IPS-18a (cell line): ENCODE measurements around the gene NKIRAS1.
"Not testable (repeated sequence)": the region's sequence is repeated elsewhere in the genome, so short reads cannot be mapped to it uniquely, and the experiment has no call there.

ENCODE experiments used
- H3K27ac ChIP-seq: one replicate; pipeline ENCODE4 v1.5.1; 2013; ENCODE audit warnings: low read length
- H3K27me3 ChIP-seq: one replicate; pipeline ENCODE4 v1.6.1; 2013; ENCODE audit warnings: mild to moderate bottlenecking, low read length; ENCODE audit not compliant: control insufficient read depth, insufficient read depth
- H3K36me3 ChIP-seq: one replicate; pipeline ENCODE4 v1.6.1; 2013; ENCODE audit warnings: low read depth, low read length; ENCODE audit not compliant: control insufficient read depth
- H3K4me1 ChIP-seq: one replicate; pipeline ENCODE4 v1.6.1; 2013; ENCODE audit warnings: low read depth, low read length; ENCODE audit not compliant: control insufficient read depth
- H3K4me3 ChIP-seq: one replicate; pipeline ENCODE4 v1.5.1; 2013; ENCODE audit warnings: low read length
- H3K9ac ChIP-seq: one replicate; pipeline ENCODE4 v1.6.1; 2013; ENCODE audit warnings: mild to moderate bottlenecking, low read length, moderate library complexity
- H3K9me3 ChIP-seq: one replicate; pipeline ENCODE4 v1.6.1; 2013; ENCODE audit warnings: low read depth, low read length; ENCODE audit not compliant: control insufficient read depth

The NKIRAS1 gene

GRCh38 chr3:23865595-23866396, 51.0 kb downstream of the NKIRAS1 start:
- no peaks in the 10 kb centered on the region for H3K9me3 ChIP-seq
- no peaks in the 10 kb centered on the region for H3K36me3 ChIP-seq
- H3K27me3 ChIP-seq: no peaks in the 10 kb centered on the region
- H3K27ac ChIP-seq: no peak overlapping the region
- no peak overlapping the region for H3K9ac ChIP-seq
- H3K4me1 ChIP-seq: peaks cover 25% of the 10 kb centered on the region
- H3K4me3 ChIP-seq: no peak overlapping the region

GRCh38 chr3:23864931-23865330, 51.9 kb downstream of the NKIRAS1 start:
- H3K9ac ChIP-seq: no peak overlapping the region
- no peak overlapping the region for H3K4me3 ChIP-seq
- peaks cover 25% of the 10 kb centered on the region for H3K4me1 ChIP-seq
- H3K36me3 ChIP-seq: no peaks in the 10 kb centered on the region
- H3K9me3 ChIP-seq: no peaks in the 10 kb centered on the region
- H3K27me3 ChIP-seq: no peaks in the 10 kb centered on the region
- no peak overlapping the region for H3K27ac ChIP-seq

GRCh38 chr3:23863060-23863459, 53.7 kb downstream of the NKIRAS1 start:
- Histone ChIP-seq H3K4me3 (no peak overlapping the region), H3K27me3 (no peaks in the 10 kb centered on the region), H3K9ac (no peak overlapping the region), H3K4me1 (peaks cover 25% of the 10 kb centered on the region), H3K27ac (no peak overlapping the region), H3K36me3 (no peaks in the 10 kb centered on the region), H3K9me3 (no peaks in the 10 kb centered on the region)

GRCh38 chr3:23861689-23862088, 55.1 kb downstream of the NKIRAS1 start:
- peaks cover 24% of the 10 kb centered on the region for H3K4me1 ChIP-seq
- no peak overlapping the region for H3K4me3 ChIP-seq
- H3K27ac ChIP-seq: no peak overlapping the region
- H3K36me3 ChIP-seq: no peaks in the 10 kb centered on the region
- no peaks in the 10 kb centered on the region for H3K9me3 ChIP-seq
- H3K27me3 ChIP-seq: no peaks in the 10 kb centered on the region
- no peak overlapping the region for H3K9ac ChIP-seq

- no peak overlapping the region for H3K27ac ChIP-seq
- H3K27me3 ChIP-seq: no peaks in the 10 kb centered on the region
- no peak overlapping the region for H3K9ac ChIP-seq
- H3K4me1 ChIP-seq: peaks cover 8% of the 10 kb centered on the region
- no peaks in the 10 kb centered on the region for H3K36me3 ChIP-seq
- no peak overlapping the region for H3K4me3 ChIP-seq
- H3K9me3 ChIP-seq: no peaks in the 10 kb centered on the region
Observed at GRCh38 chr3:23859839-23860382, 56.9 kb downstream of the NKIRAS1 start.

GRCh38 chr3:23859012-23859743, 57.6 kb downstream of the NKIRAS1 start:
- no peak overlapping the region for H3K9ac ChIP-seq
- no peaks in the 10 kb centered on the region for H3K9me3 ChIP-seq
- H3K27ac ChIP-seq: no peak overlapping the region
- no peaks in the 10 kb centered on the region for H3K36me3 ChIP-seq
- H3K4me1 ChIP-seq: peaks cover 3% of the 10 kb centered on the region
- no peak overlapping the region for H3K4me3 ChIP-seq
- H3K27me3 ChIP-seq: no peaks in the 10 kb centered on the region

GRCh38 chr3:23856286-23856685, 60.5 kb downstream of the NKIRAS1 start:
- H3K27ac ChIP-seq: no peak overlapping the region
- no peaks in the 10 kb centered on the region for H3K4me1 ChIP-seq

GRCh38 chr3:23849462-23849861, 67.3 kb downstream of the NKIRAS1 start:
- H3K9me3 ChIP-seq, H3K36me3 ChIP-seq, H3K27me3 ChIP-seq, H3K4me3 ChIP-seq, H3K9ac ChIP-seq, H3K27ac ChIP-seq, H3K4me1 ChIP-seq: not testable (repeated sequence)

More at GRCh38 chr3:23856286-23856685, 60.5 kb downstream of the NKIRAS1 start:
- Histone ChIP-seq H3K27me3 (no peaks in the 10 kb centered on the region), H3K36me3 (no peaks in the 10 kb centered on the region), H3K9me3 (no peaks in the 10 kb centered on the region), H3K9ac (no peak overlapping the region), H3K4me3 (no peak overlapping the region)

GRCh38 chr3:23845326-23846216, 71.2 kb downstream of the NKIRAS1 start:
- Histone ChIP-seq H3K9me3 (no peaks in the 10 kb centered on the region), H3K9ac (no peak overlapping the region), H3K4me1 (no peaks in the 10 kb centered on the region), H3K36me3 (no peaks in the 10 kb centered on the region), H3K27ac (no peak overlapping the region), H3K27me3 (no peaks in the 10 kb centered on the region), H3K4me3 (no peak overlapping the region)

- no peaks in the 10 kb centered on the region for H3K27me3 ChIP-seq
- H3K4me3 ChIP-seq: no peak overlapping the region
- no peaks in the 10 kb centered on the region for H3K36me3 ChIP-seq
- no peaks in the 10 kb centered on the region for H3K4me1 ChIP-seq
- H3K27ac ChIP-seq: no peak overlapping the region
- H3K9ac ChIP-seq: no peak overlapping the region
- no peaks in the 10 kb centered on the region for H3K9me3 ChIP-seq
Observed at GRCh38 chr3:23843869-23844268, 72.9 kb downstream of the NKIRAS1 start.
